OCI-LY3 (cell line): ENCODE results near the gene PAQR6.

Experiments used
- H2AFZ ChIP-seq: fragments of 200-600, 300-600 bp; shearing (Covaris generic); 2 replicates; pipeline ENCODE4 v1.6.0; 2014; ENCODE audit warnings: antibody characterized with exemption, low read depth, low read length
- H3K27ac ChIP-seq: fragments of 200-600, 300-600 bp; sonication (generic); 2 replicates; pipeline ENCODE4 v1.5.1; 2014; ENCODE audit warnings: mild to moderate bottlenecking, low read length, moderate library complexity, mixed read lengths
- H3K27me3 ChIP-seq: fragments of 200-600, 300-600 bp; sonication (generic); 2 replicates; pipeline ENCODE4 v1.6.1; 2014; ENCODE audit warnings: low read depth, low read length, mixed read lengths
- H3K36me3 ChIP-seq: fragments of 200-600, 300-600 bp; sonication (generic); replicated peaks from 2 replicates; pipeline ENCODE3; 2014; ENCODE audit warnings: low read depth, low read length, mixed read lengths
- H3K4me1 ChIP-seq: fragments of 300-600, 200-600 bp; sonication (generic); 2 replicates; pipeline ENCODE4 v1.6.1; 2014; ENCODE audit warnings: low read length, mixed read lengths
- H3K4me2 ChIP-seq: fragments of 200-600, 300-600 bp; sonication (generic); 2 replicates; pipeline ENCODE4 v1.6.1; 2014; ENCODE audit warnings: low read length, mixed read lengths
- H3K4me3 ChIP-seq: fragments of 300-600, 200-600 bp; sonication (generic); 2 replicates; pipeline ENCODE4 v1.5.1; 2014; ENCODE audit warnings: antibody characterized with exemption, mild to moderate bottlenecking, low read length, moderate library complexity
- H3K79me2 ChIP-seq: fragments of 300-600, 200-600 bp; shearing (Covaris generic); 2 replicates; pipeline ENCODE4 v1.6.1; 2014; ENCODE audit warnings: mild to moderate bottlenecking, low read length, mixed read lengths
- H3K9ac ChIP-seq: fragments of 300-600, 200-600 bp; shearing (Covaris generic); 2 replicates; pipeline ENCODE4 v1.6.0; 2014; ENCODE audit warnings: mild to moderate bottlenecking, low read length, moderate library complexity
- H3K9me3 ChIP-seq: fragments of 200-600, 300-600 bp; shearing (Covaris generic); 2 replicates; pipeline ENCODE4 v1.6.1; 2014; ENCODE audit warnings: low read length, mixed read lengths; ENCODE audit not compliant: insufficient read depth
- H4K20me1 ChIP-seq: fragments of 200-600, 300-600 bp; sonication (generic); 2 replicates; pipeline ENCODE4 v1.6.1; 2016; ENCODE audit warnings: low read length, mixed read lengths; ENCODE audit not compliant: insufficient read depth
- CTCF ChIP-seq: fragments of 200-600, 300-600 bp; sonication (generic); IDR thresholded peaks from 2 replicates; pipeline ENCODE4 v1.5.1; 2014; ENCODE audit warnings: antibody characterized with exemption, low read length, low read depth
- EZH2phosphoT487 ChIP-seq: fragments of 200-600 bp; shearing (Covaris generic); IDR thresholded peaks from 2 replicates; pipeline ENCODE4 v1.6.1; 2018; ENCODE audit warnings: antibody characterized with exemption, mixed run types, low read depth

PAQR6 gene

GRCh38 chr1:156281693-156282478 lies 34.0 kb upstream of the PAQR6 start:
- TF ChIP-seq CTCF (no peak), EZH2phosphoT487 (no peak)
- peak overlapping the region; percentile 67 for H3K27ac ChIP-seq
- no peaks in the 10 kb centered on the region for H3K27me3 ChIP-seq
- H3K4me1 ChIP-seq, result peaks cover 19% of the 10 kb centered on the region
- H3K36me3 ChIP-seq, result peaks cover 27% of the 10 kb centered on the region
- peaks cover 5% of the 10 kb centered on the region for H4K20me1 ChIP-seq
- H2AFZ ChIP-seq, result peak overlapping the region; percentile 10; the same call in 1 of the 2 replicates
- H3K79me2 ChIP-seq, result peaks cover 62% of the 10 kb centered on the region
- H3K4me3 ChIP-seq, result peak overlapping the region; percentile 88
- H3K9me3 ChIP-seq, result no peaks in the 10 kb centered on the region
- H3K4me2 ChIP-seq, result peak overlapping the region; percentile 96
- peak overlapping the region; percentile 94 for H3K9ac ChIP-seq

- peaks cover 5% of the 10 kb centered on the region for H4K20me1 ChIP-seq
These were observed 33.4 kb upstream of the PAQR6 start for GRCh38 chr1:156281281-156281680.

GRCh38 chr1:156279837-156280236 lies 32.0 kb upstream of the PAQR6 start:
- no peak overlapping the region for H3K9ac ChIP-seq
- H4K20me1 ChIP-seq, result peaks cover 5% of the 10 kb centered on the region
- peaks cover 19% of the 10 kb centered on the region for H3K4me1 ChIP-seq
- no peak overlapping the region for H3K27ac ChIP-seq
- H2AFZ ChIP-seq, result no peak overlapping the region
- no peaks in the 10 kb centered on the region for H3K27me3 ChIP-seq
- TF ChIP-seq CTCF, result no peak
- TF ChIP-seq EZH2phosphoT487, result no peak
- peaks cover 41% of the 10 kb centered on the region for H3K36me3 ChIP-seq
- peaks cover 62% of the 10 kb centered on the region for H3K79me2 ChIP-seq
- H3K4me2 ChIP-seq, result no peak overlapping the region
- no peaks in the 10 kb centered on the region for H3K9me3 ChIP-seq
- H3K4me3 ChIP-seq, result no peak overlapping the region

More at GRCh38 chr1:156281281-156281680, 33.4 kb upstream of the PAQR6 start:
- no peaks in the 10 kb centered on the region for H3K9me3 ChIP-seq
- no peak overlapping the region for H2AFZ ChIP-seq
- peak overlapping the region; percentile 88 for H3K4me3 ChIP-seq
- H3K36me3 ChIP-seq, result peaks cover 33% of the 10 kb centered on the region
- H3K27me3 ChIP-seq, result no peaks in the 10 kb centered on the region
- H3K27ac ChIP-seq, result peak overlapping the region; percentile 67
- H3K79me2 ChIP-seq, result peaks cover 62% of the 10 kb centered on the region
- H3K4me1 ChIP-seq, result peaks cover 19% of the 10 kb centered on the region
- TF ChIP-seq EZH2phosphoT487, result no peak
- no peak for TF ChIP-seq CTCF
- peak overlapping the region; percentile 96 for H3K4me2 ChIP-seq
- H3K9ac ChIP-seq, result peak overlapping the region; percentile 94

GRCh38 chr1:156276966-156277381 lies 29.1 kb upstream of the PAQR6 start:
- H3K4me3 ChIP-seq, result no peak overlapping the region
- H3K36me3 ChIP-seq, result peaks cover 69% of the 10 kb centered on the region
- peaks cover 12% of the 10 kb centered on the region for H3K4me1 ChIP-seq
- H3K27me3 ChIP-seq, result no peaks in the 10 kb centered on the region
- no peak overlapping the region for H3K27ac ChIP-seq
- H3K79me2 ChIP-seq, result peaks cover 42% of the 10 kb centered on the region
- H3K9ac ChIP-seq, result no peak overlapping the region
- no peak overlapping the region for H3K4me2 ChIP-seq
- H3K9me3 ChIP-seq, result no peaks in the 10 kb centered on the region
- H4K20me1 ChIP-seq, result peaks cover 5% of the 10 kb centered on the region
- no peak overlapping the region for H2AFZ ChIP-seq
- TF ChIP-seq CTCF (no peak), EZH2phosphoT487 (no peak)
